Choroid plexus epithelial cell (primary cell): Measurements from ENCODE around the gene RAB13.

Experiments
- DNase-seq: peaks from one replicate; pipeline ENCODE4 v3.0.0-alpha.2; 2010; ENCODE audit warnings: low read depth
- H3K4me3 ChIP-seq: 2 replicates; pipeline ENCODE4 v1.5.1; 2011; ENCODE audit warnings: low read depth, mild to moderate bottlenecking, control low read depth, low read length, moderate library complexity
- TF ChIP-seq, protein P1 (sequence below): conservative IDR thresholded peaks from 2 replicates; pipeline ENCODE4 v1.5.1; 2011; ENCODE audit warnings: low read depth, mild to moderate bottlenecking, control low read depth, inconsistent platforms, low read length, moderate library complexity

The RAB13 gene

GRCh38 chr1:153953859-153954365 lies 32.2 kb downstream of the RAB13 start:
- TF ChIP-seq, protein P1, sequence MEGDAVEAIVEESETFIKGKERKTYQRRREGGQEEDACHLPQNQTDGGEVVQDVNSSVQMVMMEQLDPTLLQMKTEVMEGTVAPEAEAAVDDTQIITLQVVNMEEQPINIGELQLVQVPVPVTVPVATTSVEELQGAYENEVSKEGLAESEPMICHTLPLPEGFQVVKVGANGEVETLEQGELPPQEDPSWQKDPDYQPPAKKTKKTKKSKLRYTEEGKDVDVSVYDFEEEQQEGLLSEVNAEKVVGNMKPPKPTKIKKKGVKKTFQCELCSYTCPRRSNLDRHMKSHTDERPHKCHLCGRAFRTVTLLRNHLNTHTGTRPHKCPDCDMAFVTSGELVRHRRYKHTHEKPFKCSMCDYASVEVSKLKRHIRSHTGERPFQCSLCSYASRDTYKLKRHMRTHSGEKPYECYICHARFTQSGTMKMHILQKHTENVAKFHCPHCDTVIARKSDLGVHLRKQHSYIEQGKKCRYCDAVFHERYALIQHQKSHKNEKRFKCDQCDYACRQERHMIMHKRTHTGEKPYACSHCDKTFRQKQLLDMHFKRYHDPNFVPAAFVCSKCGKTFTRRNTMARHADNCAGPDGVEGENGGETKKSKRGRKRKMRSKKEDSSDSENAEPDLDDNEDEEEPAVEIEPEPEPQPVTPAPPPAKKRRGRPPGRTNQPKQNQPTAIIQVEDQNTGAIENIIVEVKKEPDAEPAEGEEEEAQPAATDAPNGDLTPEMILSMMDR, result no peak

GRCh38 chr1:153951801-153952200 lies 34.3 kb downstream of the RAB13 start:
- DNase-seq, result no peak
- H3K4me3 ChIP-seq, result no peak overlapping the region
- TF ChIP-seq, protein P1, result no peak

More at GRCh38 chr1:153953859-153954365, 32.2 kb downstream of the RAB13 start:
- DNase-seq, result no peak
- H3K4me3 ChIP-seq, result no peak overlapping the region

GRCh38 chr1:153951183-153951582 lies 35.0 kb downstream of the RAB13 start:
- DNase-seq, result no peak
- H3K4me3 ChIP-seq, result no peak overlapping the region
- TF ChIP-seq, protein P1, result no peak

- H3K4me3 ChIP-seq, result peak within 1 kb of the TSS; percentile 78
- DNase-seq, result peak; percentile 81
- TF ChIP-seq, protein P1, result peak; percentile 78
Observed at GRCh38 chr1:153946622-153947241, 39.4 kb downstream of the RAB13 start, which contains the start of gene DENND4B. DENND4B (minus strand) TSS chr1:153946718; CDS start chr1:153944374, 2,344 bp downstream.

DNA sequence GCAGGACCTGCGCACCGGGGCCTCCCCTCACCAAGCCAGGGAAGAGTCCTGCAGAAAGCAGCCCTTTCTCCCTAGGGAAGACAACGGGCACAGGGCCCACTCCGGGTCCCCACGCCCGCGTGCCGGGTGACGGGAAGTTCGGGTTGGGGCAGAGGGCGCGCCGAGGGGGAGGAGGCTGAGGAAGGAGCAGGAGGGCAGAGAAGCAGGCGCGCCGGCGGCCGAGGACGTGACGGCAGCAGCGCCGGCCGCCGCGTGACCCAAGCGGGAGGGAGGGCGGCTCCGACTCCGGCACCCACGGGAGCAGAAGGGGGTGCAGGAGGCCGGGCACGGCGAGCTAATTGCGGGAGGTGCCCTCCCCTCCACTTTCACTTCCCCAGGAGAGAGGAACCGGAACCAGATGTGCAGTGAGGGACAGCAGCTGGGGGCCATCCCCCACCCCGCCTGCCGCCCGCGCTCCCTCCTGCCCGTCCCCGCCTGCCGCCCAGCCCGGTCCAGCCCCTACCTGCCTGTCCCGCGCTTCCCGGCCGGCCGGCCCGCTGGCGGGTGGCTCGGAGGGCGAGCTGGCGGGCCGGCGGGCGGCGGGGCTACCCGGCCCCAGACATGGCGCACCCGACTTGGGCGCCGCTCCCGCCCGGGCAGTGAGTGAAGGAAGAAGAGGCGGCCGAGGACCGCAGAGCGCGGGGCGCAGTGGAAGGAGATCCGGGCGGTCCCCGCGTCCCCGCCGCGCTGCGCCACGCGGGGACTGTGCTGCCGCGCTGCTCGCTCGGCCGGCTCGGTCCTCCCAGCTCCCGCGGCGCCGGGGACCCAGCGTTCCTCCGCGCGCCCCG lies 40.1 kb downstream of the RAB13 start:
- TF ChIP-seq, protein P1, result no peak
- DNase-seq, result peak; percentile 75
- peak overlapping the region; percentile 78 for H3K4me3 ChIP-seq

GRCh38 chr1:153945131-153945794 lies 40.9 kb downstream of the RAB13 start:
- peak; percentile 70 for DNase-seq
- H3K4me3 ChIP-seq, result peak overlapping the region; percentile 78
- TF ChIP-seq, protein P1, result no peak
